Right renal cortex interstitium (tissue), 3 donors: ENCODE measurements around the gene QPCT. TPM values are rescaled to one million over a fixed set of nuclear protein-coding genes. Genes with fewer than 3 reads are reported as not detected.
"Not testable (repeated sequence)": the region's sequence is repeated elsewhere in the genome, so short reads cannot be mapped to it uniquely, and the experiment has no call there.

Experiments
- DNase-seq, 3 donors: peaks; one replicate each; pipeline ENCODE4 v3.0.0-alpha.2; 2013; ENCODE audit warnings: low read depth in 3 of 3, low spot score in 2 of 3
- polyA plus RNA-seq, 3 donors: library from polyadenylated mRNA; unstranded; fragments of 120-200 nt; gene quantifications; one replicate each; pipeline ENCODE4 v1.2.1, GENCODE V29; 2013; ENCODE audit not compliant: insufficient read length in 3 of 3

QPCT gene
- polyA plus RNA-seq, 3 donors = 11.4 to 16.4 (median 16.2) TPM

- no peak for DNase-seq
These were observed 45.0 kb downstream of the QPCT start for GRCh38 chr2:37389395-37389794.

- no peak for DNase-seq
These were observed 45.7 kb downstream of the QPCT start for GRCh38 chr2:37389989-37390765.

GRCh38 chr2:37390777-37391176 lies 46.3 kb downstream of the QPCT start:
- no peak for DNase-seq

DNA sequence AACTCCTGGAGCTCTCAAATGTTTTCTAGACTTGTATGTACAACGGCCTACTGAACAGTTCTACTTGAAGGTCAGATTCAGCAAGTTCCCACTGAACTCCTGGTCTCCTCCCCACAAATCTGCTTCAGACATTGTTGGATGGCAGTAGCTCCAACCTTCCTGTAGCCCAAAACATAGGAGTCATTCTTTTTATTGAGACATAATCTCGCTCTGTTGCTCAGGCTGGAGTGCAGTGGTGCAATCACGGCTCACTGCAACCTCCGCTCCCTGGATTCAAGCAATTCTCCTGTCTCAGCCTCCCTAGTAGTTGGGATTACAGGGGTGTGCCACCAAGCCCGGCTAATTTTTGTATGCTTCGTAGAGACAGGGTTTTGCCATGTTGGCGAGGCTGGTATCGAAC lies 47.3 kb downstream of the QPCT start:
- DNase-seq = no peak

GRCh38 chr2:37392428-37392827 lies 48.0 kb downstream of the QPCT start:
- DNase-seq = no peak

- DNase-seq = no peak
These were observed 49.8 kb downstream of the QPCT start for GRCh38 chr2:37394263-37394662.

DNA sequence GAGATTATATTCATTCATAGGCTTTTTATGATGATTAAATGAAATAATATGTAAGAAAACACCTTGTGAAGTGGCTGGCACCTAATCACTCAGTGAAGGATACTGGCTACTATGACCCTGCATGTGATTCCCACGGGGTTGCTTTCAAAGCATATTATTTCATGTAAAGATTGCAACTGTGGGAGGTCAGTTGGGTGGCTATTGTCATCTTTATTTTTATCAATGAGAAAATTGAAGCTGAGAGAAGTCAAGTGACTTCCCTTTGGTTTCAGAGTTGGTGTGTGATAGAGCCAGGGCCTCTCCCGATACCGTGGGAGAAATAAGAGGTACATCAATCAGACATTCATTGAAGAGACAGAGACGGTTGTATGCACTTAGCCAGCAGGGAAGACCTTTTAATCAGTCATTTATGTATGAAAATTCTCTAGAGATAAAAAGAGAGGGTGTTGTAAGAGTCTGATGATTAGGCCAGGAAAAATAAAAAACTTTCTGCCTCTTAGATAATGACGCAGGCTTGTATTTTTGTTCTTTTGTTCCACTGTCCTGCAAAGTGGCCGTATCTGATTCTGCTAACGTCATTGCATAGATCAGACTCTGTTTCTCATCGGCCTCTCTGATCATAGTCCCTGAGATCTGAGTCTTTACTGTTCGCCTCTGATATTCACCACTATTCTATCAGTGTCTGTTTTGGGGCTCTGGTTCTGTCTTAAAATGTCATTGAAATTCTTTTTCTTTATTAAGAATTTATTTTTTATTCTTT lies 50.5 kb downstream of the QPCT start:
- no peak for DNase-seq

DNA sequence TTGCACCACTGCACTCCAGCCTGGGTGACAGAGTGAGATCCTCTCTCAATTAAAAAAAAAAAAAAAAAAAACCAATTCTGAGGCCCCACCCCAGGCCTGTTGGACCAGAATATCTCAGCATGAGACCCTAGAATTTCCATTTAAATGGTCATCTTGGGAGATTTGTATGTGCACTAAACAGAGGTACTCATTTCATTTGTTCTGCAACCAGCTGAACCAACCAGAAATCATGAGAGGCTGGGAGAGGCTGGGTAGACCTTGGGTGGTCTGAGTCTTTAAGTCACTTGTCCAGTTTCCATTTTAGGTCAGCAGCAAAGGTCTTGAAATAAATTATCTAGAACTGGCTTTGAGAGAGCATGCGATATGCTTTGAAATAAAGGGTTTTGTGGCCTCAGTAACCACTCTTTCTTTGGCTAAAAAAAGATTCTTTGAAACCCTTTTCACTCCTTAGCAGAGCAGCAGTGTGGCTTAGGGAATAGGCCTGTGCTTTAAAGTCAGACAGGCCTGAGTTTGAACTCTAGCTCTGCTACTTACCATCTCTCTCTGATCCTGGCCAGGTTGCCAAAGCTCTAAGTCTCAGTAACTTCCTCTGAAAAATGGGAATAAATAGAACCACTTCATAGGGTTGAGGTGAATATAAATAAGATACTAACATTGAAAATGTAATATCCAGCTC lies 52.6 kb downstream of the QPCT start:
- DNase-seq = no peak

DNA sequence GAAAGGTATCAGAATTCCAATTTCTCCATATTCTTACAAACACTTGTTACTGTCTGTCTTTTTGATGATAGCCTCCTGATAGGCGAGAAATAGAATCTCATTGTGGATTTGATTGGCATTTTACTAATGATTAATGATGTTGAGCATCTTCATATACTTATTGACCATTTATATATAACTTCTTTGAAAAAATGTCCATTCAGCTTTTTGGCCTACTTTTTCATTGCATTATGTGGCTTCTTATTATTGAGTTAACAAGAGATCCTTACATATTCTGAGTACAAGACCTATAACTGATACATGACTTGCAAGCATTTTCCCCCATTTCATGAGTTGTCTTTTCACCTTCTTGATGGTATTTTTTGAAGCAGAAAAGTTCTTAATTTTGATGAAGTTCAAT lies 54.6 kb downstream of the QPCT start:
- no peak for DNase-seq

DNA sequence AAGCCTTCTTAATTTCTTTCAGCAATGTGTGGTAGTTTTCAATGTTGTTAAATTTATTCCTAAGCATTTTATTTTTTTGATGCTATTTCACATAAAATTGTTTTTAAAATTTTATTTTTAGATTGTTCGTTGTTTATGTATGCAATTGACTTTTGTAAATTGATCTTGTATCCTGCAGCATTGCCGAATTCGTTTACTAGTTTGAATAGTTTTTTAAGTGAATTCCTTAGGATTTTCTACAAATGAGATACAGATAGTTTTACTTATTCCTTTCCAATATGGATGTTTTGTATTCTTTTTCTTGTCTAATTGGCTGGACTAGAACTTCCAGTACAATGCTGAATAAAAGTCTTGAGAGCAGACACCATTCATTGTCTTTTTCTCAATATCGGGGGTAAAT lies 55.6 kb downstream of the QPCT start:
- DNase-seq = no peak

DNA sequence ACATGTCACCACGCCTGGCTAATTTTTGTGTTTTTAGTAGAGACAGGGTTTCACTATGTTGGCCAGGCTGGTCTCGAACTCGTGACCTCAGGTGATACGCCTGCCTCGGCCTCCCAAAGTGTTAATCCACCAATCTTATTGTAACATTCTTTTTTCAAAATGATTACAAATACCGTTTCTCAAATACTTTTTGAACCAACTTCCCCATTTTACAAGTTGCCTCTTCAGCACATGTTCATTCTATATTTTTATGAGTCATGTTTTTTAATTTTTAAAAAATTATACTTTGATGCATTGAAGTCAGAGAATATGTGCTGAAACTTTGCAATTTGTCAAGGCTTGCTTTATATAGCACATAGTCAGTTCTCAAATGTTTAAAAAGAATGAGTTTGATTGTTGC lies 58.2 kb downstream of the QPCT start:
- no peak for DNase-seq

DNA sequence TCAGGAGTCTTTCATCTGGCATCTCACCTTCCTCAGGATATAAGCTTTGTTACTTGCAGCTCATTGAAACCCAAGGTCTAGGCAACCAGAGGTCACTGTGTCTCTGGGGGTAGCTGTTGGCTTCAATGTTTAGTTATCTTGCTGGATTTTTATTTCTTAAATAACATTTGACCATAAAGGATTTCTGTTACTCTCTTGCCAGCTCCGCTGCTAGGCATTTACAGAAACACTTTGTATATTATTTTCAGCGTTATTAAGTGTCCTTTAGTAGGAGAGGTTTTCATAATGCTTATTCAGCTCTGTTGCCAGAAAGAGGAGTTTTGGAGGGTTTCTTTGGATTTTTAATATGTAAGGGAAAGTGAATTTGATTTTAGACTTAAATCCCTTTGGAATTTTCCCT lies 61.4 kb downstream of the QPCT start:
- no peak for DNase-seq

DNA sequence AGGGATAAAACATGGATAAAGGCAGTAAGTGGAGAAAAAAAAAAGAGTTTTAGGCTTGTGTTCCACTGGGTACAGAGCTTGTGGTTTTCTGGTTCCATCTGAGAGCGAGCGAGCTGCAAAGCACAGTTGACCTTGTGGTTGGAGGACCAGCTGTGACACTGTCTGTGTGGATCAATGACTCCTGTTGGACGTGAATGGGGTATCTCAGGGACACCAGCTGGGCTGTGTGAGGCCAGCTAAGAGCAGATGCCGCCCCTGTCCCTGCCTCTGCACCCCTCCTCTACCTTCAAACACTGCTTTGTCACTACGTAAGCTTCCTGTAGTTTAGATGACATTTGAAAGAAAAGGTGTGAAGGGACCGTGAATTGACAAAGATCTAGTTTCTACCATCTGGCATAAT lies 67.8 kb downstream of the QPCT start:
- no peak for DNase-seq

DNA sequence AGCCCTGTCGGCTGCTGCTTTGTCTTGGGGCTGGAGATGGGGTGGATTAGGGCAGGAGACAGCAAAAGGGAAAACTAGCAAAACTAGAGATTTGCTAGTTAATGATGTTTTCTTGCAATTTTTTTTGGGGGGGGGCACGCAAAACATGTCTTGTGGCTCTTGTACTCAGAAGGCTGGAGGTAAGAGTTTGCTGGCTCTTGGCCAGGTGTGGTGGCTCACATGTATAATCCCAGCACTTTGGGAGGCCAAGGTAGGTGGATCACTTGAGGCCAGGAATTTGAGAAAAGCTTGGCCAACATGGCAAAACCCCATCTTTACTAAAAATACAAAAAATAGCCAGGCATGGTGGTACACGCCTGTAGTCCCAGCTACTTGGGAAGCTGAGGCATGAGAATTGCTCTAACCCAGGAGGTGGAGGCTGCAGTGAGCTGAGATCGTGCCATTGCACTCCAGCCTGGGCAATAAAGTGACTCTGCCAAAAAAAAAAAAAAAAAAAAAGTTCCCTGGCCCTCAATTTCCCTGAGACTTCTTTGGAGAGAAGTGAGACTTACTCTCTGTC lies 69.6 kb downstream of the QPCT start:
- not testable (repeated sequence) for DNase-seq

DNA sequence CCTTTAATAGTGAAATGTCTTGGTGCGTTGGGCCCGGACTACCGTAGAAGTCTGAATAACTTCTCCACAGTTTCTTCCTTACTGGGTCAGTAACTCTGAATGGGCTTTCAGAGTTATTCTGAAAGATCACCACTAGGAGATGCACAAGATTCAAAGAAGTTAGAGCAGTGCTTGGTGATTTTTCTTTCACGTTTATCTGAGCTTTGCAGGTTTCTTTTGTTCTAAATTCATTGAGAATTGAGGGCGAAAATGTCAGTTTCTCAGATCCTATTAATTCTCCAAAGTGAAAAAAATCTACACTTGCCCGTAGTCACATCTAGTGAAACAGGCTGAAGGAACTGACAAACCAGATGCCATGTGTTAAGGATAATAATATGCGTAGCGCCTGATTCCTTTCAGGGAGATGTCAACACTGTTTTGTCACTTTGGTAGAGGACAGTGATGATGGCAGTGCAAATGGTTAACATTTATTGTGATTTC lies 70.1 kb downstream of the QPCT start:
- DNase-seq = peak in 2 of 3 donors; percentile 47

DNA sequence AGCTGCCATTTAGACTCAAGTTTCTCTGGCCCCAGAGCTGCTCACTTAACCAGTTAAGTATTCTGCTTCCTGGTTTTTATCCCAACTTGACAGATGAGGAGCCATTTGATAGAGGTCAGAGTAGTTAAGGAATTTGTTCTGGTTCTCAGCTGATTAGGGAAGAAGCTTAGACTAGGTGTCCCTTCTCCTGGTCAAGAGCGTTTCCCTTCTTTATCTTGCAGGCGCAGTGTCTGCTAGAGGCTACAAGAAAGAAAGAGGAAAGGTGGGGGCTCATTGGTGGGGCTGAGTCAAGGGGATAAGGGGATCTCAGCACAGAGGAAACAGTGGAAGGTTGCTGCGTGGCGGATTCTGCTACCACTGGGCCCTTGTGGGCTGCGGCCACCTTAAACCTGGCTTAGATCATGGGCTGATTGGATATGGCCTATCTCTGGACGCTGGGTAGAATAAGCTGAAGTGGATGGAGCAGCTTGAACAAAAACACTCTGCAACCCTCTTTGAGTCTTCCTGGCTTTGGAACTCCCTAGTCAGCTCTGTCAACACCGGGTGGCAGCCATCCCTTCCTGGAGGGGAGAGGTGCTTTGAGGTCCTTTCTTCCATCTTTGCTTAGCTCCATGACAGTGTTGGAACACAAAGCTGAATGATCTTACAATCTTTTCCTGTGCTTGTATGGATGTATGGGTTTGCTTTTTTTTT lies 70.8 kb downstream of the QPCT start:
- DNase-seq = no peak

GRCh38 chr2:37417321-37417720 lies 72.9 kb downstream of the QPCT start:
- no peak for DNase-seq

DNA sequence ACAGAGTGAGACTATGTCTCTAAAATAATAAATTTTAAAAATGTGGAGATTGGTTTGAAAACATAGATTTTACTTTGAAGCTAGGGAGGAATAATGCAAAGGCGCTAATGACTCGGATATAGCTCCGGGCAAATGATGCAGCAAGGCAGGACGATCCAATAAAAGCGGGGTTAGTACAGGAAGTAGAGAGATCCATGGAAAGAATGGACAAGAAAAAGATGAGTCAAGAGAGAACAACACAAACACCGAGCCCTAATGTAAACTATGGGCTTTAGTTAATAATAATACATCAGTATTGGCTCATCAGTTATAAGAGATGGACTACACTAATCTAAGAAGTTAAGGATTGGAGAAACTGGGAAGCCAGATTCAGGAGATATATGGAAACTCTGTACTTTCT lies 74.5 kb downstream of the QPCT start:
- DNase-seq = no peak

- DNase-seq = no peak
These were observed 77.3 kb downstream of the QPCT start for GRCh38 chr2:37421686-37422085.

- DNase-seq = no peak
These were observed 78.4 kb downstream of the QPCT start for GRCh38 chr2:37422816-37423215.
